ENCODE results near the gene CCDC80. TPM values are rescaled to one million over a fixed set of nuclear protein-coding genes. Genes with fewer than 3 reads are reported as not detected.

Gene CCDC80
- total RNA-seq, 2 donors from 2014 or later: 94.4 to 206 TPM

DNA sequence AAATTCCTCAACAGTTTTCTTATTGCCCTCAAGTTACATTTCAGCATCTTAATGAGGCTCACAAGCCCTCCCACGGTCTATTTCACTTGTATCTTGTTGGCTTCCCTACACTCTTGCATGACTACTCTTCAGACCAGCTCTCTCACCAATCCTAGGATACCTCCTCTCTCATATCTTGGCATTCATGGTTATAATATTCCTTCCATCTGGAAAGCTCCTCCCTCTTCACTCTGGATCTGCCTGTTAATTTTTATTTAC is 8.5 kb upstream of the CCDC80 start:
- DNase-seq (ENCODE audit: low spot score): no peak
- Histone ChIP-seq H3K27me3 (no peaks in the 10 kb centered on the region), H3K4me3 (no peak overlapping the region), H3K4me1 (peaks cover 0 to 12% of the 10 kb centered on the region in 2 donors), H3K27ac (no peak overlapping the region), H3K36me3 (no peaks in the 10 kb centered on the region), H3K9me3 (no peaks in the 10 kb centered on the region)
- TF ChIP-seq, protein P1, sequence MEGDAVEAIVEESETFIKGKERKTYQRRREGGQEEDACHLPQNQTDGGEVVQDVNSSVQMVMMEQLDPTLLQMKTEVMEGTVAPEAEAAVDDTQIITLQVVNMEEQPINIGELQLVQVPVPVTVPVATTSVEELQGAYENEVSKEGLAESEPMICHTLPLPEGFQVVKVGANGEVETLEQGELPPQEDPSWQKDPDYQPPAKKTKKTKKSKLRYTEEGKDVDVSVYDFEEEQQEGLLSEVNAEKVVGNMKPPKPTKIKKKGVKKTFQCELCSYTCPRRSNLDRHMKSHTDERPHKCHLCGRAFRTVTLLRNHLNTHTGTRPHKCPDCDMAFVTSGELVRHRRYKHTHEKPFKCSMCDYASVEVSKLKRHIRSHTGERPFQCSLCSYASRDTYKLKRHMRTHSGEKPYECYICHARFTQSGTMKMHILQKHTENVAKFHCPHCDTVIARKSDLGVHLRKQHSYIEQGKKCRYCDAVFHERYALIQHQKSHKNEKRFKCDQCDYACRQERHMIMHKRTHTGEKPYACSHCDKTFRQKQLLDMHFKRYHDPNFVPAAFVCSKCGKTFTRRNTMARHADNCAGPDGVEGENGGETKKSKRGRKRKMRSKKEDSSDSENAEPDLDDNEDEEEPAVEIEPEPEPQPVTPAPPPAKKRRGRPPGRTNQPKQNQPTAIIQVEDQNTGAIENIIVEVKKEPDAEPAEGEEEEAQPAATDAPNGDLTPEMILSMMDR (IDR thresholded peaks at IDR 0.05): no peak

DNA sequence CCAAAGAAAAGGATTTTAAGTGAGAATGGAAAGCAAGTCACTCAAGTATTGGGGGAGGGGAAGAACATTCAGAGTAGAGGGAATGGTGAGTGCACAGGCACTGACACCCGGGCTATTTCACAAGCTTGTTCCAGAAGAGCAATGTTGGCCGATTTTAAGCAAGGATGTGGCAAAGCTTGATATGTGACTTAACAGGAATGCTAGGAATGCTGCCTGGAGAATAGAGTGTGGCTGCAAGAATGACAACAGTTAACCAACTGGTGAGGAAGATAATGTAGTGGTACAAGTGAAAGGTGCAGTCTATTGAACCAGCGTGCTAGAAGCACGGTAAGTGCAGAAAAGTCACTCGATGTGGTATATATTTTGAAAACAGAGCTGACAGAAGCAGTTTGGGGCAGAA is 6.2 kb upstream of the CCDC80 start:
- Histone ChIP-seq H3K4me1 (peaks cover 0 to 27% of the 10 kb centered on the region in 2 donors), H3K27me3 (no peaks in the 10 kb centered on the region)

DNA sequence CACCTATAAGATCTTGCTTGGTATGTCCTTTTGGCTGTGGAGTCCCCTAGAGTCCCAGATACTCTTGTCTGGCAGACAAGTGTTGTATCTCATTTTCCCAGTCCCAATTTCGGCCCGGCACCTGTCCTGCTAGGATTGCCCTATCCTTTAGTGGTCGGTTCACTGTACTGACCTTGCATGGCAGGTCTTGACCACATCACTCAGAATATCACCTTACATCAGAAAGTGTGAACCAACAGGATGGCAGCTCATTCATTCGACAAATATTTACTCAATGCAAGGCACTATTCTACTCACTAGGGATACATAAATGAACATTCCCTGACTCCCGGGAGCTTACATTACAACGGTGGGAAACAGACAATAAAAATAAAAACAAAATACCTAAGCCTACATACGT is 5.7 kb upstream of the CCDC80 start:
- H3K36me3 ChIP-seq: no peaks in the 10 kb centered on the region
- no peak for DNase-seq (ENCODE audit: low spot score)
- no peaks in the 10 kb centered on the region for H3K9me3 ChIP-seq
- H3K27ac ChIP-seq: peak overlapping the region in 1 of 2 donors; percentile 33
- no peak overlapping the region for H3K4me3 ChIP-seq
- peaks cover 0 to 32% of the 10 kb centered on the region in 2 donors for H3K4me1 ChIP-seq
- no peaks in the 10 kb centered on the region for H3K27me3 ChIP-seq
- TF ChIP-seq, protein P1 (IDR thresholded peaks at IDR 0.05): no peak

More for the DNA sequence above, 6.2 kb upstream of the CCDC80 start:
- H3K9me3 ChIP-seq: no peaks in the 10 kb centered on the region
- peak overlapping the region in 1 of 2 donors; percentile 33 for H3K27ac ChIP-seq
- H3K4me3 ChIP-seq: no peak overlapping the region
- H3K36me3 ChIP-seq: no peaks in the 10 kb centered on the region
- TF ChIP-seq, protein P1 (IDR thresholded peaks at IDR 0.05): no peak
- peak; percentile 67 for DNase-seq (ENCODE audit: low spot score)

DNA sequence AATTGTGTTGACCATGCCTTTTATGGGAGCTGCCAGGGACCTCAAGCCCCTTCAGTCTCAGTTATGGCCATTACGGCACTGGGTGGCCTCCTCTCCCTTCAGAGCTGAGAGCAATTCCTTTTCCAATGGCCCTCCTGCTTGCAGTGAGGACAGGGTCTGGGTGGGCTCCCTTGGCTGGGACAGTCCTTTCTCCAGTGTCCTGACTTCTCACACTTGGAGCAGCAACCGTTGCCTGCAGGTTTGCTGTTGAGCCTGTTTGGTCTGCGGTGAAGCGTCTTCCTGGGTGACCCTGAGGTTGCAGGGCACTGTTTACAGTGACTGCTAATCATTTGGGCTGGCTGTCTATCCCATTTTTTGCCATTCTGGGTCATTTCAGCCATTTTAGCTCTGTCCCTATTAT is 3.5 kb upstream of the CCDC80 start:
- TF ChIP-seq, protein P1 (IDR thresholded peaks at IDR 0.05): no peak
- Histone ChIP-seq H3K27ac (no peak overlapping the region), H3K9me3 (no peaks in the 10 kb centered on the region), H3K27me3 (no peaks in the 10 kb centered on the region), H3K4me3 (no peak overlapping the region), H3K36me3 (no peaks in the 10 kb centered on the region), H3K4me1 (peaks cover 0 to 40% of the 10 kb centered on the region in 2 donors)
- no peak for DNase-seq (ENCODE audit: low spot score)

DNA sequence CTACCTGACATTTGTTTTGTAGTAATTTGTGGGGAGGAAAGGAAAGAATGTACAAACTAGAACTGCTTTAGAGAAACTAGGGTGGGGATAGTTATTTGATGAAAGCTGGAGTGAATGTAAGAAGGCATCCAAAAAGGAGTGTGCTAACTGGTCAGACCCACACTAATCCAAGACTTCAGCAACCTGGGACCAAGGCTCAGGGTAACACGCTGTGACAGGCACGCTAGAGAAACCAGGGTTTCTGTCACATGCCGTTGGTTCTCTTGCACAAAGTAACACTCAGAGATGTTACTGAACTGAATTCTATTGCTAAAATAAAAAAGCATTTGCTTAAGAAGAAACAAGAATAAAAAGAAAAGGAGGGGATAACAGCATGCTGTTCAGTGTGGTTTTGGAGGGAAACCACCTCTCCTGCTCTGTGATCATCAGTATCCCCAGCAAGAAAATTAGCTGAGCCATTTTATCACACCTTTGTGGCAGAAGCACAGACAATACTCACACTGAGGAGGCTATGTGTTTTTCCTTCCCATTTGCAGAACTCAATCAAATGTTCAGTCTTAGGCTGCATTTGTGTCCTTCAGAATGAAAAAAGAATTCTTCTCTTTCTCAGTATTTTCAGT is 2.8 kb upstream of the CCDC80 start:
- Histone ChIP-seq H3K4me1 (peaks cover 0 to 40% of the 10 kb centered on the region in 2 donors), H3K4me3 (no peak overlapping the region), H3K27ac (peak overlapping the region in 1 of 2 donors; percentile 24)

More for the DNA sequence above, 2.8 kb upstream of the CCDC80 start:
- Histone ChIP-seq H3K36me3 (no peaks in the 10 kb centered on the region), H3K9me3 (no peaks in the 10 kb centered on the region), H3K27me3 (no peaks in the 10 kb centered on the region)
- no peak for DNase-seq (ENCODE audit: low spot score)
- TF ChIP-seq, protein P1 (IDR thresholded peaks at IDR 0.05): no peak
